GM12878 (cell line): Measurements from ENCODE around the gene TXLNG. TPM values are rescaled to one million over a fixed set of nuclear protein-coding genes. Genes with fewer than 3 reads are reported as not detected.

ENCODE experiments used
- ATAC-seq: fragments of 200-7000 bp; cut with Tn5 transposase; 3 replicates; pipeline ENCODE4 v1.9.1; 2020; ENCODE audit warnings: mild to moderate bottlenecking, moderate library complexity
- BruUV-seq: library from RNA; stranded (reverse); fragments of 400-500 nt; replicated peaks from 2 replicates; lab custom pipeline; 2021; lab: Mats Ljungman, UMichigan
- CTCF ChIA-PET: fragments of 300-600 bp; sonication (Branson Sonifier 250); formaldehyde crosslinking; extraction: SDS; loops from one replicate; lab custom pipeline; 2021; ENCODE audit warnings: inconsistent platforms; lab: Yijun Ruan, JAX
- POLR2A ChIA-PET: fragments of 350-600 bp; formaldehyde crosslinking; extraction: SDS; loops from one replicate; lab custom pipeline; 2021; ENCODE audit warnings: inconsistent platforms; lab: Charles Lee
- RAD21 ChIA-PET: fragments of 300-600 bp; sonication (Branson Sonifier 250); formaldehyde crosslinking; loops from one replicate; lab custom pipeline; 2023; ENCODE audit warnings: antibody characterized with exemption; ENCODE audit not compliant: unreplicated experiment; lab: Charles Lee
- SMC1A ChIA-PET: fragments of 300-600 bp; sonication (Branson Sonifier 250); formaldehyde crosslinking; loops from one replicate; lab custom pipeline; 2023; ENCODE audit not compliant: unreplicated experiment, uncharacterized antibody; lab: Charles Lee
- DNase-seq: peaks from one replicate; pipeline ENCODE4 v3.0.0-alpha.2; 2011; ENCODE audit warnings: low read depth, low spot score
- FAIRE-seq: peaks from 3 replicates; lab custom pipeline; 2011; peaks lifted over from hg19 to GRCh38; lab: Jason Lieb, UNC
- H2AFZ ChIP-seq: 2 replicates; pipeline ENCODE4 v1.6.0; 2011; ENCODE audit warnings: low read depth, low read length, control low read depth; ENCODE audit not compliant: control insufficient read depth
- H3K27ac ChIP-seq: 2 replicates; pipeline ENCODE4 v1.5.1; 2011; ENCODE audit warnings: control low read depth; ENCODE audit not compliant: control insufficient read depth, insufficient read depth
- H3K27me3 ChIP-seq, 2 experiments: replicated peaks in 1 of 2; 2 replicates each; pipeline versions ENCODE4 v1.6.0 to v1.6.1; 2011; ENCODE audit warnings: low read length in 1 of 2; ENCODE audit not compliant: control insufficient read depth in 2 of 2, insufficient read depth in 2 of 2
- H3K36me3 ChIP-seq, 2 experiments: 2 replicates each; pipeline ENCODE4 v1.5.1; 2011; ENCODE audit warnings: low read length in 1 of 2; ENCODE audit not compliant: control insufficient read depth in 2 of 2, insufficient read depth in 2 of 2
- H3K4me1 ChIP-seq: 2 replicates; pipeline ENCODE4 v1.6.1; 2011; ENCODE audit warnings: mild to moderate bottlenecking, low read length, moderate library complexity, mixed read lengths; ENCODE audit not compliant: control insufficient read depth, insufficient read depth
- H3K4me2 ChIP-seq: 2 replicates; pipeline ENCODE4 v1.6.0; 2011; ENCODE audit warnings: control low read depth; ENCODE audit not compliant: control insufficient read depth, insufficient read depth
- H3K4me3 ChIP-seq: fragments of 200-600 bp; sonication (generic); 2 replicates; pipeline ENCODE4 v1.5.1; 2016
- H3K79me2 ChIP-seq: 2 replicates; pipeline ENCODE4 v1.6.0; 2011; ENCODE audit warnings: low read length; ENCODE audit not compliant: control insufficient read depth, insufficient read depth
- H3K9ac ChIP-seq: 2 replicates; pipeline ENCODE4 v1.8.0; 2011; ENCODE audit warnings: low read length, control low read depth, mixed read lengths; ENCODE audit not compliant: control insufficient read depth, insufficient read depth
- H3K9me3 ChIP-seq: replicated peaks from 3 replicates; pipeline ENCODE4 v1.5.1; 2011; ENCODE audit warnings: mild to moderate bottlenecking, low read length; ENCODE audit not compliant: control insufficient read depth, insufficient read depth
- H4K20me1 ChIP-seq: 2 replicates; pipeline ENCODE4 v1.6.0; 2011; ENCODE audit not compliant: control insufficient read depth, insufficient read depth
- ASH2L ChIP-seq: fragments of 300-600, 200-600 bp; sonication (generic); IDR thresholded peaks from 2 replicates; pipeline ENCODE4 v1.6.1; 2017; ENCODE audit warnings: low read depth, mild to moderate bottlenecking, borderline replicate concordance
- CBX5 ChIP-seq: sonication (generic); IDR thresholded peaks from 2 replicates; pipeline ENCODE4 v1.6.1; 2016; ENCODE audit warnings: low read depth, moderate library complexity, mild to moderate bottlenecking, inconsistent platforms
- HCFC1 ChIP-seq: fragments of 150-350 bp; IDR thresholded peaks from 2 replicates; pipeline ENCODE4 v1.6.1; 2014; ENCODE audit warnings: low read length
- HDAC6 ChIP-seq: fragments of 200-600 bp; sonication (generic); IDR thresholded peaks from one replicate; pipeline ENCODE4 v1.8.0; 2017; ENCODE audit warnings: antibody characterized with exemption; ENCODE audit not compliant: unreplicated experiment
- NBN ChIP-seq: fragments of 450-650 bp; IDR thresholded peaks from 2 replicates; pipeline ENCODE4 v1.6.1; 2016
- PAX8 ChIP-seq: fragments of 450-650 bp; IDR thresholded peaks from 2 replicates; pipeline ENCODE4 v1.6.1; 2017; ENCODE audit warnings: mild to moderate bottlenecking, moderate library complexity
- POLR2A ChIP-seq: IDR thresholded peaks from 2 replicates; pipeline ENCODE4 v1.6.1; 2011; ENCODE audit warnings: low read depth, mild to moderate bottlenecking, low read length
- SMAD5 ChIP-seq: IDR thresholded peaks from 2 replicates; pipeline ENCODE4 v1.6.1; 2016; ENCODE audit warnings: antibody characterized with exemption, low read depth
- WGBS: methylation state at CpG from one replicate; pipeline ENCODE4 v1.1.6; 2016; ENCODE audit warnings: low lambda C conversion rate; ENCODE audit not compliant: insufficient replicate concordance, insufficient coverage; ENCODE audit errors: missing lambda C conversion rate; 5-methylcytosine and 5-hydroxymethylcytosine counted together
- in situ Hi-C: fragments of 300-500 bp; cut with MboI; formaldehyde crosslinking; loops from 9 replicates; pipeline ENCODE4 v1.14.3; 2018; ENCODE audit warnings: mixed read lengths
- intact Hi-C: fragments of 100-400 bp; cut with micrococcal nuclease; formaldehyde crosslinking; loops from one replicate; pipeline ENCODE4 v1.14.2; 2022; ENCODE audit not compliant: unreplicated experiment
- polyA plus RNA-seq, 11 experiments: library from polyadenylated mRNA; depleted of rRNA in 4 of 11; unstranded in 6 of 11; stranded (reverse) in 5 of 11; fragments of >200 nt; fragmentation: Nextera tagmentation in 4 of 11; fragmentation: Illumina TruSeq in 1 of 11; extraction: Ambion mirVana in 4 of 11; extraction: Trizol in 1 of 11; gene quantifications; 1 replicate in 1 of 11; 2 replicates in 10 of 11; pipeline versions ENCODE4 v1.2.1 to v1.2.3, GENCODE V29; 2011 to 2016; ENCODE audit warnings: inconsistent platforms in 2 of 11, missing spikeins in 2 of 11, low read depth in 1 of 11
- total RNA-seq, 4 experiments: library from RNA; depleted of rRNA in 3 of 4; stranded (reverse); fragments of >200 nt in 3 of 4; fragmentation: Illumina TruSeq in 1 of 4; extraction: Trizol in 1 of 4; gene quantifications; 2 replicates each; pipeline versions ENCODE4 v1.2.1 to v1.2.3, GENCODE V29; 2013 to 2021
- TF ChIP-seq, protein P1 (sequence below): fragments of 450-650 bp; formaldehyde crosslinking; IDR thresholded peaks from 2 replicates; pipeline ENCODE4 v1.4.0; 2022; ENCODE audit warnings: mild to moderate bottlenecking, moderate library complexity
- TF ChIP-seq, protein P2 (sequence below): IDR thresholded peaks from 2 replicates; pipeline ENCODE4 v1.6.1; 2012; ENCODE audit warnings: improper control_type of control experiment, low read depth, low read length; ENCODE audit not compliant: insufficient replicate concordance
- TF ChIP-seq, protein P3 (sequence below): IDR thresholded peaks from 2 replicates; pipeline ENCODE4 v1.6.1; 2012; ENCODE audit warnings: low read depth, low read length, improper control_type of control experiment
- TF ChIP-seq, protein P4 (sequence below): IDR thresholded peaks from 2 replicates; pipeline ENCODE4 v1.6.1; 2011; ENCODE audit warnings: low read depth, low read length, improper control_type of control experiment, borderline replicate concordance

Gene TXLNG
- total and polyA plus RNA-seq, 10 of the 15 experiments (the other 5 are each of a cell fraction or from before 2014, with no cell fraction given), result 9.9 to 40.7 (median 19.5) TPM

DNA sequence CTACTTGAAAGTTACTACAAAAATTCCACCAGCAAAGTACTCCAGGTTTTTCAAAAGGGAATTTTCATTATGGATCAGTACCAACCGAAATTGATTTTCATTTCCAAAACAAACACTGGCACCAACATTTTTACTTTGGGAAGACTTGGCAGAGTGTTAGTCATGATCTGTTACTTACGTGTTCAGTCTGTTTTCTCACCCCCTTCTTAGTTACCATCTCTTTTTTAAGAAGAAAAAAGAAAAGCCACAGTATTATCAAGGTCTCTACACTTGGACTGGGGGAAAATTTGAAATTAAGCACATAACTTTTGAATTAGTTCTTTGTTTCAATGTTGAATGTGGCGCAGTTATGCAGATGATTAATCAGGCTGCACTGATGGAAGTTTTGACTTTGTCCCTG is 56.4 kb downstream of the TXLNG start (continued):
- no peak for TF ChIP-seq NBN
- TF ChIP-seq POLR2A, result no peak
- TF ChIP-seq, protein P1, sequence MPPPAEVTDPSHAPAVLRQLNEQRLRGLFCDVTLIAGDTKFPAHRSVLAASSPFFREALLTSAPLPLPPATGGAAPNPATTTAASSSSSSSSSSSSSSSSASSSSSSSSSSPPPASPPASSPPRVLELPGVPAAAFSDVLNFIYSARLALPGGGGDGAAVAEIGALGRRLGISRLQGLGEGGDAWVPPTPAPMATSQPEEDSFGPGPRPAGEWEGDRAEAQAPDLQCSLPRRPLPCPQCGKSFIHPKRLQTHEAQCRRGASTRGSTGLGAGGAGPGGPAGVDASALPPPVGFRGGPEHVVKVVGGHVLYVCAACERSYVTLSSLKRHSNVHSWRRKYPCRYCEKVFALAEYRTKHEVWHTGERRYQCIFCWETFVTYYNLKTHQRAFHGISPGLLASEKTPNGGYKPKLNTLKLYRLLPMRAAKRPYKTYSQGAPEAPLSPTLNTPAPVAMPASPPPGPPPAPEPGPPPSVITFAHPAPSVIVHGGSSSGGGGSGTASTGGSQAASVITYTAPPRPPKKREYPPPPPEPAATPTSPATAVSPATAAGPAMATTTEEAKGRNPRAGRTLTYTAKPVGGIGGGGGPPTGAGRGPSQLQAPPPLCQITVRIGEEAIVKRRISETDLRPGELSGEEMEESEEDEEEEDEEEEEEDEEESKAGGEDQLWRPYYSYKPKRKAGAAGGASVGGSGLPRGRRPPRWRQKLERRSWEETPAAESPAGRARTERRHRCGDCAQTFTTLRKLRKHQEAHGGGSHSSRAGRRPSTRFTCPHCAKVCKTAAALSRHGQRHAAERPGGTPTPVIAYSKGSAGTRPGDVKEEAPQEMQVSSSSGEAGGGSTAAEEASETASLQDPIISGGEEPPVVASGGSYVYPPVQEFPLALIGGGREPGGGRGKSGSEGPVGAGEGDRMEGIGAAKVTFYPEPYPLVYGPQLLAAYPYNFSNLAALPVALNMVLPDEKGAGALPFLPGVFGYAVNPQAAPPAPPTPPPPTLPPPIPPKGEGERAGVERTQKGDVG, result no peak
- TF ChIP-seq, all 136 proteins: peak for 0

DNA sequence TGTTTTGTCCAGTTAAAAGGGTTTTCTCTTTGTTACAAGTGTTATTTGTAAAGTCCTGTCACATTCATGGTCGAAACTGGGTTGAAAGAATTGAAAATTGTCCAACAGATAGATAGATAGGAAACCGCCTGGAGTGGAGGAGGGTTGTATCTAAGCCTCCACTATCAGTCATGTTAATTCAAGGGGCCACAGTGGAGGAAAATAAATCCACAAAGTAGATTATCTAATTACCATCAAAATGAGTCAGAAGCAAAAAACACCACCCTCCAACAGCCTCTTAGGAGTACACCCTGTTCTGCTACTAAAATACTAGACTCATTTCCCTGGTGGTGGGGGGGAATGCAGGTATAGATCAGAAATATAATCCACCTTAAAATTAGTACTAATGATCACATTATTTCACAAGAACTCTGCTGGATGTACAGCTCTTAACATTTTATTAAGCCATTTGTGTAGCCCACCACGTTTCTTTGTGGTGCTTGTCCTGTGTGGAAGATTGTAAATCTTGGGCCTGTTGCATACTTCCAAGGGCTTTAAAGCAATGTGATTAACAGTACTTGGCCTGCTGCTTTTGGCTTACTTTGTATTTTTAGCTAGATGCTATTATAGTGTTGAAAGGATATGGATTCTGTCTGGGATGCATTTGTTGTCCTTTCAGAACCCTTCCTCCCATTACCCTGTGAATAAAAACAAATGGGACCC is 57.1 kb downstream of the TXLNG start:
- ChIA-PET CTCF (no interaction called here), SMC1A (interaction anchor here (1.0 kb wide), 1 partner anchor 48 kb away, joined by 3 read pairs; no protein-coding TSS in a partner anchor), RAD21 (no interaction called here), POLR2A (no interaction called here)
- FAIRE-seq (no peak), ATAC-seq (no peak), DNase-seq (no peak)
- Histone ChIP-seq H3K27ac (no peak overlapping the region), H2AFZ (no peak overlapping the region), H3K36me3 (peaks cover 8 to 24% of the 10 kb centered on the region in 2 experiments), H3K27me3 (no peaks in the 10 kb centered on the region), H3K79me2 (no peaks in the 10 kb centered on the region), H3K9me3 (no peaks in the 10 kb centered on the region), H3K9ac (no peak overlapping the region), H3K4me3 (no peak overlapping the region), H4K20me1 (no peaks in the 10 kb centered on the region), H3K4me2 (no peak overlapping the region), H3K4me1 (no peaks in the 10 kb centered on the region)
- no TSS peak for BruUV-seq
- 83% methylated on average over 3 of the region's 3 CpGs for WGBS
- in situ Hi-C loops (no loop called here), intact Hi-C loops (no loop called here)
- TF ChIP-seq HCFC1, result no peak
- TF ChIP-seq, protein P2, sequence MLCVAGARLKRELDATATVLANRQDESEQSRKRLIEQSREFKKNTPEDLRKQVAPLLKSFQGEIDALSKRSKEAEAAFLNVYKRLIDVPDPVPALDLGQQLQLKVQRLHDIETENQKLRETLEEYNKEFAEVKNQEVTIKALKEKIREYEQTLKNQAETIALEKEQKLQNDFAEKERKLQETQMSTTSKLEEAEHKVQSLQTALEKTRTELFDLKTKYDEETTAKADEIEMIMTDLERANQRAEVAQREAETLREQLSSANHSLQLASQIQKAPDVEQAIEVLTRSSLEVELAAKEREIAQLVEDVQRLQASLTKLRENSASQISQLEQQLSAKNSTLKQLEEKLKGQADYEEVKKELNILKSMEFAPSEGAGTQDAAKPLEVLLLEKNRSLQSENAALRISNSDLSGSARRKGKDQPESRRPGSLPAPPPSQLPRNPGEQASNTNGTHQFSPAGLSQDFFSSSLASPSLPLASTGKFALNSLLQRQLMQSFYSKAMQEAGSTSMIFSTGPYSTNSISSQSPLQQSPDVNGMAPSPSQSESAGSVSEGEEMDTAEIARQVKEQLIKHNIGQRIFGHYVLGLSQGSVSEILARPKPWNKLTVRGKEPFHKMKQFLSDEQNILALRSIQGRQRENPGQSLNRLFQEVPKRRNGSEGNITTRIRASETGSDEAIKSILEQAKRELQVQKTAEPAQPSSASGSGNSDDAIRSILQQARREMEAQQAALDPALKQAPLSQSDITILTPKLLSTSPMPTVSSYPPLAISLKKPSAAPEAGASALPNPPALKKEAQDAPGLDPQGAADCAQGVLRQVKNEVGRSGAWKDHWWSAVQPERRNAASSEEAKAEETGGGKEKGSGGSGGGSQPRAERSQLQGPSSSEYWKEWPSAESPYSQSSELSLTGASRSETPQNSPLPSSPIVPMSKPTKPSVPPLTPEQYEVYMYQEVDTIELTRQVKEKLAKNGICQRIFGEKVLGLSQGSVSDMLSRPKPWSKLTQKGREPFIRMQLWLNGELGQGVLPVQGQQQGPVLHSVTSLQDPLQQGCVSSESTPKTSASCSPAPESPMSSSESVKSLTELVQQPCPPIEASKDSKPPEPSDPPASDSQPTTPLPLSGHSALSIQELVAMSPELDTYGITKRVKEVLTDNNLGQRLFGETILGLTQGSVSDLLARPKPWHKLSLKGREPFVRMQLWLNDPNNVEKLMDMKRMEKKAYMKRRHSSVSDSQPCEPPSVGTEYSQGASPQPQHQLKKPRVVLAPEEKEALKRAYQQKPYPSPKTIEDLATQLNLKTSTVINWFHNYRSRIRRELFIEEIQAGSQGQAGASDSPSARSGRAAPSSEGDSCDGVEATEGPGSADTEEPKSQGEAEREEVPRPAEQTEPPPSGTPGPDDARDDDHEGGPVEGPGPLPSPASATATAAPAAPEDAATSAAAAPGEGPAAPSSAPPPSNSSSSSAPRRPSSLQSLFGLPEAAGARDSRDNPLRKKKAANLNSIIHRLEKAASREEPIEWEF, result no peak
- no peak for TF ChIP-seq PAX8
- TF ChIP-seq CBX5, result no peak
- no peak for TF ChIP-seq ASH2L
- TF ChIP-seq, protein P3, sequence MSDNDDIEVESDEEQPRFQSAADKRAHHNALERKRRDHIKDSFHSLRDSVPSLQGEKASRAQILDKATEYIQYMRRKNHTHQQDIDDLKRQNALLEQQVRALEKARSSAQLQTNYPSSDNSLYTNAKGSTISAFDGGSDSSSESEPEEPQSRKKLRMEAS, result no peak
- TF ChIP-seq SMAD5, result no peak
- no peak for TF ChIP-seq HDAC6
- TF ChIP-seq, protein P4, sequence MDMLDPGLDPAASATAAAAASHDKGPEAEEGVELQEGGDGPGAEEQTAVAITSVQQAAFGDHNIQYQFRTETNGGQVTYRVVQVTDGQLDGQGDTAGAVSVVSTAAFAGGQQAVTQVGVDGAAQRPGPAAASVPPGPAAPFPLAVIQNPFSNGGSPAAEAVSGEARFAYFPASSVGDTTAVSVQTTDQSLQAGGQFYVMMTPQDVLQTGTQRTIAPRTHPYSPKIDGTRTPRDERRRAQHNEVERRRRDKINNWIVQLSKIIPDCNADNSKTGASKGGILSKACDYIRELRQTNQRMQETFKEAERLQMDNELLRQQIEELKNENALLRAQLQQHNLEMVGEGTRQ, result no peak
